Endodermal cell (in vitro differentiated cells): ENCODE data around the gene ZNHIT3. TPM values are rescaled to one million over a fixed set of nuclear protein-coding genes. Genes with fewer than 3 reads are reported as not detected.

ENCODE experiments used
- DNase-seq: peaks from one replicate; pipeline ENCODE4 v3.0.0-alpha.2; 2017
- H3K27ac ChIP-seq: 2 replicates; pipeline ENCODE4 v1.5.1; 2013; ENCODE audit warnings: mild to moderate bottlenecking, low read depth, low read length, moderate library complexity
- H3K27me3 ChIP-seq: 2 replicates; pipeline ENCODE4 v1.6.1; 2013; ENCODE audit warnings: mild to moderate bottlenecking, low read length, moderate library complexity; ENCODE audit not compliant: insufficient read depth, control insufficient read depth, poor library complexity, severe bottlenecking
- H3K36me3 ChIP-seq: 2 replicates; pipeline ENCODE4 v1.7.0; 2013; ENCODE audit warnings: mild to moderate bottlenecking, low read length, moderate library complexity; ENCODE audit not compliant: control insufficient read depth, insufficient read depth
- H3K4me1 ChIP-seq: one replicate; pipeline ENCODE4 v1.7.0; 2013; ENCODE audit warnings: low read length; ENCODE audit not compliant: control insufficient read depth, insufficient read depth
- H3K4me3 ChIP-seq: 2 replicates; pipeline ENCODE4 v1.5.1; 2013; ENCODE audit warnings: mild to moderate bottlenecking, low read length, moderate library complexity
- H3K9ac ChIP-seq: 2 replicates; pipeline ENCODE4 v1.6.1; 2013; ENCODE audit warnings: mild to moderate bottlenecking, low read length, moderate library complexity; ENCODE audit not compliant: poor library complexity, severe bottlenecking; ENCODE audit errors: extremely low read depth
- H3K9me3 ChIP-seq: 2 replicates; pipeline ENCODE4 v1.6.1; 2013; ENCODE audit warnings: mild to moderate bottlenecking, low read length, moderate library complexity; ENCODE audit not compliant: control insufficient read depth
- H3K27ac Mint-ChIP-seq: 2 replicates; pipeline ENCODE4 v1.8.0; 2020; ENCODE audit warnings: mixed read lengths
- H3K27me3 Mint-ChIP-seq: 2 replicates; pipeline ENCODE4 v1.8.0; 2021; ENCODE audit warnings: mild to moderate bottlenecking, mixed read lengths; ENCODE audit not compliant: insufficient read depth
- H3K36me3 Mint-ChIP-seq: 2 replicates; pipeline ENCODE4 v1.8.0; 2020; ENCODE audit warnings: low read depth, mixed read lengths
- H3K4me1 Mint-ChIP-seq: 2 replicates; pipeline ENCODE4 v1.8.0; 2020; ENCODE audit warnings: mixed read lengths
- H3K4me3 Mint-ChIP-seq: 2 replicates; pipeline ENCODE4 v1.8.0; 2020; ENCODE audit warnings: mild to moderate bottlenecking, moderate library complexity, mixed read lengths
- H3K9me3 Mint-ChIP-seq: 2 replicates; pipeline ENCODE4 v1.8.0; 2020; ENCODE audit warnings: mild to moderate bottlenecking, mixed read lengths
- CTCF ChIP-seq: fragments of 200-600 bp; sonication (generic); conservative IDR thresholded peaks from 2 replicates; pipeline ENCODE4 v1.5.0; 2021; ENCODE audit warnings: antibody characterized with exemption, mild to moderate bottlenecking
- WGBS, 2 experiments: methylation state at CpG; one replicate each; pipeline versions ENCODE4 v1.1.5 to v1.1.7; 2013; ENCODE audit warnings: missing lambda C conversion rate in 2 of 2, mixed read lengths in 1 of 2; ENCODE audit not compliant: insufficient coverage in 1 of 2, insufficient read length in 1 of 2; 5-methylcytosine and 5-hydroxymethylcytosine counted together
- total RNA-seq, 2 donors: library from RNA; stranded (reverse); fragmentation: NEBNext Ultra II Directional in 1 of 2; extraction: Animal tissue kit (Norgen Biotek cat#: 25700) in 1 of 2; gene quantifications; 2 replicates in 1 of 2; 3 replicates in 1 of 2; pipeline ENCODE4 v1.2.1, GENCODE V29; 2021

The ZNHIT3 gene
- total RNA-seq, 2 donors from 2014 or later: 59.6 to 67.3 TPM

GRCh38 chr17:36505171-36505570 is 18.7 kb downstream of the ZNHIT3 start:
- H3K4me1 Mint-ChIP-seq: no peaks in the 10 kb centered on the region
- peaks cover 66% of the 10 kb centered on the region for H3K36me3 Mint-ChIP-seq

GRCh38 chr17:36506249-36506826 is 19.9 kb downstream of the ZNHIT3 start:
- Mint-ChIP-seq H3K4me1 (no peaks in the 10 kb centered on the region), H3K4me3 (no peak overlapping the region), H3K27ac (no peak overlapping the region), H3K36me3 (peaks cover 72% of the 10 kb centered on the region), H3K27me3 (no peaks in the 10 kb centered on the region), H3K9me3 (no peaks in the 10 kb centered on the region)
- Histone ChIP-seq H3K9ac (no peak overlapping the region), H3K4me1 (peaks cover 6% of the 10 kb centered on the region), H3K4me3 (no peak overlapping the region), H3K9me3 (no peaks in the 10 kb centered on the region), H3K36me3 (peaks cover 94% of the 10 kb centered on the region), H3K27ac (no peak overlapping the region), H3K27me3 (no peaks in the 10 kb centered on the region)
- 85 to 87% methylated on average over 3 to 6 of the region's 6 CpGs for WGBS, 2 experiments
- peak; percentile 39 for DNase-seq
- TF ChIP-seq CTCF: no peak

More at GRCh38 chr17:36505171-36505570, 18.7 kb downstream of the ZNHIT3 start:
- Histone ChIP-seq H3K9ac (no peak overlapping the region), H3K4me1 (peaks cover 6% of the 10 kb centered on the region), H3K27ac (no peak overlapping the region), H3K27me3 (no peaks in the 10 kb centered on the region), H3K36me3 (peaks cover 94% of the 10 kb centered on the region), H3K9me3 (no peaks in the 10 kb centered on the region), H3K4me3 (no peak overlapping the region)
- peak; percentile 40 for DNase-seq
- Mint-ChIP-seq H3K9me3 (no peaks in the 10 kb centered on the region), H3K27me3 (no peaks in the 10 kb centered on the region), H3K4me3 (no peak overlapping the region), H3K27ac (no peak overlapping the region)
- no peak for TF ChIP-seq CTCF
- WGBS, 2 experiments: 96 to 99% methylated on average over 7 to 8 of the region's 8 CpGs

- H3K4me3 Mint-ChIP-seq: no peak overlapping the region
- peaks cover 73% of the 10 kb centered on the region for H3K36me3 Mint-ChIP-seq
- DNase-seq: peak; percentile 32
- no peak overlapping the region for H3K4me3 ChIP-seq
- no peak overlapping the region for H3K27ac ChIP-seq
- TF ChIP-seq CTCF: no peak
- H3K36me3 ChIP-seq: peaks cover 97% of the 10 kb centered on the region
- no peaks in the 10 kb centered on the region for H3K9me3 Mint-ChIP-seq
- no peaks in the 10 kb centered on the region for H3K9me3 ChIP-seq
- no peak overlapping the region for H3K27ac Mint-ChIP-seq
- peaks cover 6% of the 10 kb centered on the region for H3K4me1 ChIP-seq
- H3K4me1 Mint-ChIP-seq: no peaks in the 10 kb centered on the region
- WGBS, 2 experiments: 96% methylated on average over 8 to 11 of the region's 11 CpGs
- no peaks in the 10 kb centered on the region for H3K27me3 Mint-ChIP-seq
- no peaks in the 10 kb centered on the region for H3K27me3 ChIP-seq
- no peak overlapping the region for H3K9ac ChIP-seq
Measured at GRCh38 chr17:36506831-36507230, 20.4 kb downstream of the ZNHIT3 start.
